ENCODE data around the gene FOXN3.

The FOXN3 gene

GRCh38 chr14:89447182-89447944 is 30.3 kb upstream of the FOXN3 start:
- no peak overlapping the region for H3K27ac ChIP-seq
- DNase-seq: peak in 1 of 2 donors; percentile 24
- intact Hi-C loops (cut with DNase I; ENCODE audit: low total_unique reads): no loop called here
- no peak for TF ChIP-seq CTCF (IDR thresholded peaks at IDR 0.05)
- peaks cover 0 to 28% (median 20%) of the 10 kb centered on the region in 4 donors for H3K4me1 ChIP-seq
- H3K27me3 ChIP-seq: no peaks in the 10 kb centered on the region
- H3K4me3 ChIP-seq: no peak overlapping the region
- no peaks in the 10 kb centered on the region for H3K9me3 ChIP-seq
- no peaks in the 10 kb centered on the region for H3K36me3 ChIP-seq

- Histone ChIP-seq H3K9me3 (no peaks in the 10 kb centered on the region), H3K4me3 (no peak overlapping the region), H3K27ac (peak overlapping the region; percentile 25 to 26), H3K4me1 (peaks cover 0 to 30% (median 20%) of the 10 kb centered on the region in 4 donors), H3K27me3 (no peaks in the 10 kb centered on the region), H3K36me3 (no peaks in the 10 kb centered on the region)
- DNase-seq: peak in 1 of 2 donors; percentile 29
- no peak for TF ChIP-seq CTCF (IDR thresholded peaks at IDR 0.05)
- intact Hi-C loops (cut with DNase I; ENCODE audit: low total_unique reads): no loop called here
Measured at GRCh38 chr14:89445273-89445973, 28.4 kb upstream of the FOXN3 start.

GRCh38 chr14:89444516-89445125 is 27.6 kb upstream of the FOXN3 start:
- DNase-seq: peak in 1 of 2 donors; percentile 27
- Histone ChIP-seq H3K36me3 (no peaks in the 10 kb centered on the region), H3K4me3 (no peak overlapping the region), H3K27me3 (no peaks in the 10 kb centered on the region), H3K9me3 (no peaks in the 10 kb centered on the region), H3K27ac (peak overlapping the region; percentile 14 to 26), H3K4me1 (peaks cover 0 to 30% (median 20%) of the 10 kb centered on the region in 4 donors)
- intact Hi-C loops (cut with DNase I; ENCODE audit: low total_unique reads): no loop called here
- no peak for TF ChIP-seq CTCF (IDR thresholded peaks at IDR 0.05)

- no peaks in the 10 kb centered on the region for H3K9me3 ChIP-seq
Measured at GRCh38 chr14:89444044-89444443, 27.0 kb upstream of the FOXN3 start.

More at GRCh38 chr14:89444044-89444443, 27.0 kb upstream of the FOXN3 start:
- DNase-seq: peak in 1 of 2 donors; percentile 27
- Histone ChIP-seq H3K4me3 (no peak overlapping the region), H3K36me3 (no peaks in the 10 kb centered on the region), H3K4me1 (peaks cover 0 to 30% (median 20%) of the 10 kb centered on the region in 4 donors), H3K27me3 (no peaks in the 10 kb centered on the region), H3K27ac (peak overlapping the region; percentile 14 to 26)
- TF ChIP-seq CTCF (IDR thresholded peaks at IDR 0.05): no peak
- intact Hi-C loops (cut with DNase I; ENCODE audit: low total_unique reads): no loop called here
